HEK293 (cell line): ENCODE measurements around the gene WDR88.
A peak's percentile ranks its signal among the peaks of the same experiment; 100 is the strongest.

ENCODE experiments used
- CTCF ChIA-PET: fragments of 350-600 bp; formaldehyde crosslinking; extraction: SDS; loops from one replicate; lab custom pipeline; 2021; ENCODE audit warnings: antibody characterized with exemption; lab: Yijun Ruan, JAX
- POLR2A ChIA-PET: fragments of 300-600 bp; formaldehyde crosslinking; extraction: SDS; loops from one replicate; lab custom pipeline; 2020; ENCODE audit warnings: antibody characterized with exemption, inconsistent platforms; lab: Yijun Ruan, JAX
- H3K27ac ChIP-seq: fragments of 200-500 bp; sonication (Bioruptor generic); 2 replicates; pipeline ENCODE4 v1.5.1; 2014; ENCODE audit warnings: low read depth, low read length, control low read depth, inconsistent platforms; ENCODE audit errors: extremely low read depth
- H3K36me3 ChIP-seq, 2 experiments: fragments of 200-500 bp in 1 of 2; sonication (Bioruptor generic) in 1 of 2; 1 replicate in 1 of 2; 2 replicates in 1 of 2; pipeline ENCODE4 v1.5.1; 2014 to 2017; ENCODE audit warnings: inconsistent platforms in 2 of 2, low read length in 2 of 2; ENCODE audit not compliant: control insufficient read depth in 2 of 2, insufficient read depth in 1 of 2
- H3K4me1 ChIP-seq: fragments of 200-500 bp; sonication (Bioruptor generic); 2 replicates; pipeline ENCODE4 v1.5.1; 2014; ENCODE audit warnings: mild to moderate bottlenecking, low read length, inconsistent platforms; ENCODE audit not compliant: control insufficient read depth, insufficient read depth
- H3K4me3 ChIP-seq: 2 replicates; pipeline ENCODE4 v1.5.1; 2011; ENCODE audit warnings: low read depth, mild to moderate bottlenecking, control low read depth, low read length, moderate library complexity
- H3K9me3 ChIP-seq: fragments of 200-500 bp; sonication (Bioruptor generic); 2 replicates; pipeline ENCODE4 v1.5.1; 2014; ENCODE audit warnings: low read depth, low read length, inconsistent platforms; ENCODE audit not compliant: control insufficient read depth, insufficient read depth
- FEZF1 ChIP-seq: fragments of 450-650 bp; formaldehyde crosslinking; IDR thresholded peaks from 2 replicates; pipeline ENCODE4 v1.5.1; 2016; ENCODE audit warnings: missing biosample characterization, missing genetic modification characterization
- GLI2 ChIP-seq: fragments of 450-650 bp; formaldehyde crosslinking; IDR thresholded peaks from 2 replicates; pipeline ENCODE4; 2017; ENCODE audit warnings: missing biosample characterization, missing genetic modification characterization, low read depth, borderline replicate concordance
- MYNN ChIP-seq: fragments of 450-650 bp; formaldehyde crosslinking; IDR thresholded peaks from 2 replicates; pipeline ENCODE4 v1.5.1; 2016; ENCODE audit warnings: missing biosample characterization, missing genetic modification characterization, borderline replicate concordance
- SCRT2 ChIP-seq: fragments of 450-650 bp; formaldehyde crosslinking; IDR thresholded peaks from 2 replicates; pipeline ENCODE4 v1.5.1; 2016; ENCODE audit warnings: missing biosample characterization, missing genetic modification characterization
- SP2 ChIP-seq: fragments of 450-650 bp; formaldehyde crosslinking; IDR thresholded peaks from 2 replicates; pipeline ENCODE4 v1.5.1; 2016; ENCODE audit warnings: missing biosample characterization, missing genetic modification characterization
- SP7 ChIP-seq: fragments of 450-650 bp; formaldehyde crosslinking; IDR thresholded peaks from 2 replicates; pipeline ENCODE4 v1.5.1; 2016; ENCODE audit warnings: missing biosample characterization, missing genetic modification characterization
- ZBTB20 ChIP-seq: fragments of 450-650 bp; formaldehyde crosslinking; IDR thresholded peaks from 2 replicates; pipeline ENCODE4 v1.5.1; 2016; ENCODE audit warnings: missing biosample characterization, missing genetic modification characterization
- ZBTB7A ChIP-seq: fragments of 450-650 bp; formaldehyde crosslinking; IDR thresholded peaks from 2 replicates; pipeline ENCODE4 v1.5.1; 2016; ENCODE audit warnings: low read depth, missing biosample characterization, missing genetic modification characterization
- ZFHX2 ChIP-seq: fragments of 450-650 bp; formaldehyde crosslinking; conservative IDR thresholded peaks from 2 replicates; pipeline ENCODE4 v1.5.1; 2016; ENCODE audit warnings: missing biosample characterization, missing genetic modification characterization
- ZNF223 ChIP-seq: fragments of 450-650 bp; formaldehyde crosslinking; IDR thresholded peaks from 2 replicates; pipeline ENCODE4 v1.5.1; 2016; ENCODE audit warnings: missing biosample characterization, missing genetic modification characterization
- ZNF302 ChIP-seq: fragments of 450-650 bp; formaldehyde crosslinking; IDR thresholded peaks from 2 replicates; pipeline ENCODE4 v1.5.1; 2016; ENCODE audit warnings: missing biosample characterization, missing genetic modification characterization, low read depth
- ZNF311 ChIP-seq: fragments of 450-650 bp; formaldehyde crosslinking; IDR thresholded peaks from 2 replicates; pipeline ENCODE4 v1.5.1; 2017; ENCODE audit warnings: missing biosample characterization, missing genetic modification characterization, borderline replicate concordance
- ZNF335 ChIP-seq: fragments of 450-650 bp; formaldehyde crosslinking; conservative IDR thresholded peaks from 2 replicates; pipeline ENCODE4 v1.5.1; 2016; ENCODE audit warnings: missing biosample characterization, missing genetic modification characterization
- ZNF394 ChIP-seq: fragments of 450-650 bp; formaldehyde crosslinking; IDR thresholded peaks from 2 replicates; pipeline ENCODE4 v1.5.1; 2016; ENCODE audit warnings: missing biosample characterization, missing genetic modification characterization, mild to moderate bottlenecking, moderate library complexity, borderline replicate concordance
- ZNF426 ChIP-seq: fragments of 450-650 bp; formaldehyde crosslinking; IDR thresholded peaks from 2 replicates; pipeline ENCODE4 v1.5.1; 2017; ENCODE audit warnings: missing biosample characterization, missing genetic modification characterization, mild to moderate bottlenecking, inconsistent platforms, moderate library complexity
- ZNF501 ChIP-seq: fragments of 450-650 bp; formaldehyde crosslinking; IDR thresholded peaks from 2 replicates; pipeline ENCODE4 v1.5.1; 2016; ENCODE audit warnings: missing biosample characterization, missing genetic modification characterization
- ZNF624 ChIP-seq: fragments of 450-650 bp; formaldehyde crosslinking; IDR thresholded peaks from 2 replicates; pipeline ENCODE4 v1.5.1; 2017; ENCODE audit warnings: missing biosample characterization, missing genetic modification characterization
- ZNF677 ChIP-seq: fragments of 450-650 bp; IDR thresholded peaks from 2 replicates; pipeline ENCODE4 v1.5.0; 2018; ENCODE audit warnings: missing biosample characterization, mild to moderate bottlenecking, missing genetic modification characterization, moderate library complexity
- ZXDB ChIP-seq: fragments of 450-650 bp; formaldehyde crosslinking; IDR thresholded peaks from 2 replicates; pipeline ENCODE4 v1.5.1; 2016; ENCODE audit warnings: missing biosample characterization, missing genetic modification characterization
- TF ChIP-seq, protein P1 (sequence below): fragments of 450-650 bp; formaldehyde crosslinking; IDR thresholded peaks from 2 replicates; pipeline ENCODE4 v1.5.1; 2016; ENCODE audit warnings: missing biosample characterization, missing genetic modification characterization
- TF ChIP-seq, protein P2 (sequence below): fragments of 450-650 bp; formaldehyde crosslinking; conservative IDR thresholded peaks from 2 replicates; pipeline ENCODE4 v1.5.1; 2016; ENCODE audit warnings: low read depth, missing biosample characterization, missing genetic modification characterization
- TF ChIP-seq, protein P3 (sequence below): fragments of 450-650 bp; formaldehyde crosslinking; IDR thresholded peaks from 2 replicates; pipeline ENCODE4 v1.5.1; 2016; ENCODE audit warnings: missing biosample characterization, missing genetic modification characterization
- TF ChIP-seq, protein P4 (sequence below): fragments of 450-650 bp; formaldehyde crosslinking; IDR thresholded peaks from 2 replicates; pipeline ENCODE4; 2016; ENCODE audit warnings: missing biosample characterization, missing genetic modification characterization
- TF ChIP-seq, protein P5 (sequence below): fragments of 450-650 bp; formaldehyde crosslinking; IDR thresholded peaks from 2 replicates; pipeline ENCODE4 v1.5.1; 2016; ENCODE audit warnings: missing biosample characterization, missing genetic modification characterization

Gene WDR88

GRCh38 chr19:33175156-33175782 lies 43.4 kb downstream of the WDR88 start:
- Histone ChIP-seq H3K36me3 (peaks cover 0 to 9% of the 10 kb centered on the region in 2 experiments; a peak in 1 of 3 replicates), H3K4me3 (no peak overlapping the region), H3K27ac (no peak overlapping the region; the same call in 1 of the 2 replicates), H3K9me3 (no peaks in the 10 kb centered on the region), H3K4me1 (peaks cover 20% of the 10 kb centered on the region)
- CTCF ChIA-PET, result interaction anchor here (0.7 to 13.1 kb wide), 9 partner anchors 13 to 575 kb away, joined by 3 to 154 read pairs (median 3); partner anchors contain the start of gene LRP3
- POLR2A ChIA-PET, result interaction anchor here (0.5 to 2.9 kb wide), 7 partner anchors 9 to 1308 kb away, joined by 4 to 43 read pairs (median 15); partner anchors contain the start of gene CEBPA
- no peak for TF ChIP-seq ZFHX2
- TF ChIP-seq GLI2 (tag by site-specific recombination), result no peak
- TF ChIP-seq ZBTB7A (tag by site-specific recombination), result no peak
- no peak for TF ChIP-seq ZXDB (tag by site-specific recombination)
- no peak for TF ChIP-seq ZNF624 (tag by site-specific recombination)
- TF ChIP-seq ZNF426 (tag by site-specific recombination), result no peak
- TF ChIP-seq ZNF302 (tag by site-specific recombination), result no peak
- no peak for TF ChIP-seq ZNF311 (tag by site-specific recombination)
- TF ChIP-seq, protein P1, sequence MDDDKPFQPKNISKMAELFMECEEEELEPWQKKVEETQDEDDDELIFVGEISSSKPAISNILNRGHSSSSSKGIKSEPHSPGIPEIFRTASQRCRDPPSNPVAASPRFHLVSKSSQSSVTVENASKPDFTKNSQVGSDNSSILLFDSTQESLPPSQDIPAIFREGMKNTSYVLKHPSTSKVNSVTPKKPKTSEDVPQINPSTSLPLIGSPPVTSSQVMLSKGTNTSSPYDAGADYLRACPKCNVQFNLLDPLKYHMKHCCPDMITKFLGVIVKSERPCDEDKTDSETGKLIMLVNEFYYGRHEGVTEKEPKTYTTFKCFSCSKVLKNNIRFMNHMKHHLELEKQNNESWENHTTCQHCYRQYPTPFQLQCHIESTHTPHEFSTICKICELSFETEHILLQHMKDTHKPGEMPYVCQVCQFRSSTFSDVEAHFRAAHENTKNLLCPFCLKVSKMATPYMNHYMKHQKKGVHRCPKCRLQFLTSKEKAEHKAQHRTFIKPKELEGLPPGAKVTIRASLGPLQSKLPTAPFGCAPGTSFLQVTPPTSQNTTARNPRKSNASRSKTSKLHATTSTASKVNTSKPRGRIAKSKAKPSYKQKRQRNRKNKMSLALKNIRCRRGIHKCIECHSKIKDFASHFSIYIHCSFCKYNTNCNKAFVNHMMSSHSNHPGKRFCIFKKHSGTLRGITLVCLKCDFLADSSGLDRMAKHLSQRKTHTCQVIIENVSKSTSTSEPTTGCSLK (tag by site-specific recombination), result no peak
- TF ChIP-seq FEZF1 (tag by site-specific recombination), result no peak
- peak; percentile 66 for TF ChIP-seq ZNF335 (tag by site-specific recombination)
- TF ChIP-seq SP7 (tag by site-specific recombination), result no peak
- peak; percentile 96 for TF ChIP-seq ZNF223
- TF ChIP-seq SP2 (tag by site-specific recombination), result no peak
- TF ChIP-seq, protein P2, sequence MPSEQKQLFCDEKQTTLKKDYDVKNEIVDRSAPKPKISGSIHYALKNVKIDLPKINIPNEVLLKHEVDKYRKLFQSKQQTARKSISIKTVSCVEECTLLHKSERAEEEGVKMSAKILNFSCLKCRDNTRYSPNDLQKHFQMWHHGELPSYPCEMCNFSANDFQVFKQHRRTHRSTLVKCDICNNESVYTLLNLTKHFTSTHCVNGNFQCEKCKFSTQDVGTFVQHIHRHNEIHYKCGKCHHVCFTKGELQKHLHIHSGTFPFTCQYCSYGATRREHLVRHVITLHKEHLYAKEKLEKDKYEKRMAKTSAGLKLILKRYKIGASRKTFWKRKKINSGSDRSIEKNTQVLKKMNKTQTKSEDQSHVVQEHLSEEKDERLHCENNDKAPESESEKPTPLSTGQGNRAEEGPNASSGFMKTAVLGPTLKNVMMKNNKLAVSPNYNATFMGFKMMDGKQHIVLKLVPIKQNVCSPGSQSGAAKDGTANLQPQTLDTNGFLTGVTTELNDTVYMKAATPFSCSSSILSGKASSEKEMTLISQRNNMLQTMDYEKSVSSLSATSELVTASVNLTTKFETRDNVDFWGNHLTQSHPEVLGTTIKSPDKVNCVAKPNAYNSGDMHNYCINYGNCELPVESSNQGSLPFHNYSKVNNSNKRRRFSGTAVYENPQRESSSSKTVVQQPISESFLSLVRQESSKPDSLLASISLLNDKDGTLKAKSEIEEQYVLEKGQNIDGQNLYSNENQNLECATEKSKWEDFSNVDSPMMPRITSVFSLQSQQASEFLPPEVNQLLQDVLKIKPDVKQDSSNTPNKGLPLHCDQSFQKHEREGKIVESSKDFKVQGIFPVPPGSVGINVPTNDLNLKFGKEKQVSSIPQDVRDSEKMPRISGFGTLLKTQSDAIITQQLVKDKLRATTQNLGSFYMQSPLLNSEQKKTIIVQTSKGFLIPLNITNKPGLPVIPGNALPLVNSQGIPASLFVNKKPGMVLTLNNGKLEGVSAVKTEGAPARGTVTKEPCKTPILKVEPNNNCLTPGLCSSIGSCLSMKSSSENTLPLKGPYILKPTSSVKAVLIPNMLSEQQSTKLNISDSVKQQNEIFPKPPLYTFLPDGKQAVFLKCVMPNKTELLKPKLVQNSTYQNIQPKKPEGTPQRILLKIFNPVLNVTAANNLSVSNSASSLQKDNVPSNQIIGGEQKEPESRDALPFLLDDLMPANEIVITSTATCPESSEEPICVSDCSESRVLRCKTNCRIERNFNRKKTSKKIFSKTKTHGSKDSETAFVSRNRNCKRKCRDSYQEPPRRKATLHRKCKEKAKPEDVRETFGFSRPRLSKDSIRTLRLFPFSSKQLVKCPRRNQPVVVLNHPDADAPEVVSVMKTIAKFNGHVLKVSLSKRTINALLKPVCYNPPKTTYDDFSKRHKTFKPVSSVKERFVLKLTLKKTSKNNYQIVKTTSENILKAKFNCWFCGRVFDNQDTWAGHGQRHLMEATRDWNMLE (tag by site-specific recombination), result no peak
- TF ChIP-seq ZNF501, result no peak
- TF ChIP-seq, protein P3, sequence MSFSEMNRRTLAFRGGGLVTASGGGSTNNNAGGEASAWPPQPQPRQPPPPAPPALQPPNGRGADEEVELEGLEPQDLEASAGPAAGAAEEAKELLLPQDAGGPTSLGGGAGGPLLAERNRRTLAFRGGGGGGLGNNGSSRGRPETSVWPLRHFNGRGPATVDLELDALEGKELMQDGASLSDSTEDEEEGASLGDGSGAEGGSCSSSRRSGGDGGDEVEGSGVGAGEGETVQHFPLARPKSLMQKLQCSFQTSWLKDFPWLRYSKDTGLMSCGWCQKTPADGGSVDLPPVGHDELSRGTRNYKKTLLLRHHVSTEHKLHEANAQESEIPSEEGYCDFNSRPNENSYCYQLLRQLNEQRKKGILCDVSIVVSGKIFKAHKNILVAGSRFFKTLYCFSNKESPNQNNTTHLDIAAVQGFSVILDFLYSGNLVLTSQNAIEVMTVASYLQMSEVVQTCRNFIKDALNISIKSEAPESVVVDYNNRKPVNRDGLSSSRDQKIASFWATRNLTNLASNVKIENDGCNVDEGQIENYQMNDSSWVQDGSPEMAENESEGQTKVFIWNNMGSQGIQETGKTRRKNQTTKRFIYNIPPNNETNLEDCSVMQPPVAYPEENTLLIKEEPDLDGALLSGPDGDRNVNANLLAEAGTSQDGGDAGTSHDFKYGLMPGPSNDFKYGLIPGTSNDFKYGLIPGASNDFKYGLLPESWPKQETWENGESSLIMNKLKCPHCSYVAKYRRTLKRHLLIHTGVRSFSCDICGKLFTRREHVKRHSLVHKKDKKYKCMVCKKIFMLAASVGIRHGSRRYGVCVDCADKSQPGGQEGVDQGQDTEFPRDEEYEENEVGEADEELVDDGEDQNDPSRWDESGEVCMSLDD (tag by site-specific recombination), result 0 out of 2 replicates have a peak, but pooled peaks have one; percentile 29
- TF ChIP-seq, protein P4, sequence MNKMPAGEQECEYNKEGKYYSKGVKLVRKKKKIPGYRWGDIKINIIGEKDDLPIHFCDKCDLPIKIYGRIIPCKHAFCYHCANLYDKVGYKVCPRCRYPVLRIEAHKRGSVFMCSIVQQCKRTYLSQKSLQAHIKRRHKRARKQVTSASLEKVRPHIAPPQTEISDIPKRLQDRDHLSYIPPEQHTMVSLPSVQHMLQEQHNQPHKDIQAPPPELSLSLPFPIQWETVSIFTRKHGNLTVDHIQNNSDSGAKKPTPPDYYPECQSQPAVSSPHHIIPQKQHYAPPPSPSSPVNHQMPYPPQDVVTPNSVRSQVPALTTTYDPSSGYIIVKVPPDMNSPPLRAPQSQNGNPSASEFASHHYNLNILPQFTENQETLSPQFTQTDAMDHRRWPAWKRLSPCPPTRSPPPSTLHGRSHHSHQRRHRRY (tag by site-specific recombination), result 0 out of 2 replicates have a peak, but pooled peaks have one; percentile 25
- TF ChIP-seq, protein P5, sequence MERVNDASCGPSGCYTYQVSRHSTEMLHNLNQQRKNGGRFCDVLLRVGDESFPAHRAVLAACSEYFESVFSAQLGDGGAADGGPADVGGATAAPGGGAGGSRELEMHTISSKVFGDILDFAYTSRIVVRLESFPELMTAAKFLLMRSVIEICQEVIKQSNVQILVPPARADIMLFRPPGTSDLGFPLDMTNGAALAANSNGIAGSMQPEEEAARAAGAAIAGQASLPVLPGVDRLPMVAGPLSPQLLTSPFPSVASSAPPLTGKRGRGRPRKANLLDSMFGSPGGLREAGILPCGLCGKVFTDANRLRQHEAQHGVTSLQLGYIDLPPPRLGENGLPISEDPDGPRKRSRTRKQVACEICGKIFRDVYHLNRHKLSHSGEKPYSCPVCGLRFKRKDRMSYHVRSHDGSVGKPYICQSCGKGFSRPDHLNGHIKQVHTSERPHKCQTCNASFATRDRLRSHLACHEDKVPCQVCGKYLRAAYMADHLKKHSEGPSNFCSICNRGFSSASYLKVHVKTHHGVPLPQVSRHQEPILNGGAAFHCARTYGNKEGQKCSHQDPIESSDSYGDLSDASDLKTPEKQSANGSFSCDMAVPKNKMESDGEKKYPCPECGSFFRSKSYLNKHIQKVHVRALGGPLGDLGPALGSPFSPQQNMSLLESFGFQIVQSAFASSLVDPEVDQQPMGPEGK (tag by site-specific recombination), result no peak
- no peak for TF ChIP-seq MYNN
- no peak for TF ChIP-seq ZBTB20
- TF ChIP-seq ZNF394 (tag by site-specific recombination), result no peak
- no peak for TF ChIP-seq ZNF677 (tag by site-specific recombination)
- no peak for TF ChIP-seq SCRT2 (tag by site-specific recombination)
